ENCODE data around the gene PKN1. TPM values are rescaled to one million over a fixed set of nuclear protein-coding genes. Genes with fewer than 3 reads are reported as not detected.

The PKN1 gene
- total and polyA plus RNA-seq, 2 of the 13 experiments (the other 11 are each of a cell fraction or from before 2014, with no cell fraction given) = 45.7 to 54.5 TPM

GRCh38 chr19:14432791-14433553, at the start of gene PKN1 (continued):
- TF ChIP-seq TRAFD1 (CRISPR knock-in tag; IDR thresholded peaks at IDR 0.05; ENCODE audit: borderline replicate concordance) = no peak
- TF ChIP-seq KLF6 (CRISPR knock-in tag; IDR thresholded peaks at IDR 0.05) = no peak
- no peak for TF ChIP-seq PLSCR1 (CRISPR knock-in tag; IDR thresholded peaks at IDR 0.05; ENCODE audit: borderline replicate concordance)
- no peak for TF ChIP-seq ZFP36L1 (CRISPR knock-in tag; IDR thresholded peaks at IDR 0.05)
- no peak for TF ChIP-seq NR2C2 (CRISPR knock-in tag; IDR thresholded peaks at IDR 0.05; ENCODE audit: borderline replicate concordance)
- no peak for TF ChIP-seq ZFYVE20 (CRISPR knock-in tag; IDR thresholded peaks at IDR 0.05; ENCODE audit: borderline replicate concordance, low read depth)
- TF ChIP-seq RBFOX2 (IDR thresholded peaks at IDR 0.05; ENCODE audit: low read depth, low read length) = peak; percentile 34; the same call in 1 of the 2 replicates
- no peak for TF ChIP-seq MTA3 (CRISPR knock-in tag; IDR thresholded peaks at IDR 0.05)
- TF ChIP-seq HOXA9 (CRISPR knock-in tag; IDR thresholded peaks at IDR 0.05; ENCODE audit: borderline replicate concordance) = no peak
- TF ChIP-seq ZC3H13 (CRISPR knock-in tag; IDR thresholded peaks at IDR 0.05) = no peak
- no peak for TF ChIP-seq MEF2D (CRISPR knock-in tag; IDR thresholded peaks at IDR 0.05)
- no peak for TF ChIP-seq SRSF9 (IDR thresholded peaks at IDR 0.05; ENCODE audit: borderline replicate concordance, insufficient read depth, low read depth, low read length, poor library complexity, severe bottlenecking)
- no peak for TF ChIP-seq ZSCAN22 (CRISPR knock-in tag; IDR thresholded peaks at IDR 0.05)
- no peak for TF ChIP-seq GATAD2A (CRISPR knock-in tag; IDR thresholded peaks at IDR 0.05)

All from HepG2 (cell line).